ENCODE measurements around the gene AP4M1.
"Not testable (repeated sequence)": the region's sequence is repeated elsewhere in the genome, so short reads cannot be mapped to it uniquely, and the experiment has no call there.

The AP4M1 gene

DNA sequence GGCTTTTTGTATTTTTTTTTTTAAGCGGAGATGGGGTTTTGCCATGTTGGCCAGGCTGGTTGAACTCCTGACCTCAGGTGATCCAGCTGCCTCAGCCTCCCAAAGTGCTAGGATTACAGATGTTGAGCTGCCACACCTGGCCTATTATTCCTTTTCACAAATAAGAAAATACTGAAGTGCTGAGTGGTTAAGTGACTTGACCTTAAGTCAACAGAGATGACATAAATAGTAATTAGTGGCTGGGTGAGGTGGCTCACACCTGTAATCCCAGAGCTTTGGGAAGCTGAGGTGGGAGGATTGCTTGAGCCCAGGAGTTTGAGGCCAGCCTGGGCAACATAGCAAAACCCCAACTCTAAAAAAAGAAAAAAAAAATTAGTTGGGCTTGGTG is 28.8 kb downstream of the AP4M1 start:
- DNase-seq (ENCODE audit: low spot score); FAIRE-seq: not testable (repeated sequence)

- DNase-seq (ENCODE audit: low spot score) (peak; percentile 79), FAIRE-seq (no peak)
Observed at GRCh38 chr7:100130608-100131453, 29.4 kb downstream of the AP4M1 start.

DNA sequence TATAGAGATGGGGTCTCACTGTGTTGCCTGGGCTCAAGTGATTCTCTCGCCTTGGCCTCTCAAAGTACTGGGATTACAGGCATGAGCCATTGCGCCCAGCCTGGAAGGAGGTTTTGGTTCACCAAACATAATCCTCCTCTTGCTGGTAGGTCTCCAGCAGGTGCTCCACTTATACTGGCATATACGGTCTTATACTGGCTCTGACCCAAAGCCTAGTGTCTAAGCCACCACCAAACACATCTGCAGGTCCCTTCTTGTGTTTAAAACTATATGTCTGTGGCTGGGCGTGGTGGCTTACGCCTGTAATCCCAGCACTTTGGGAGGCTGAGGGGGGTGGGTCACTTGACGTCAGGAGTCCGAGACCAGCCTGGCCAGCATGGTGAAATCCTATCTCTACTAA is 30.7 kb downstream of the AP4M1 start:
- DNase-seq (ENCODE audit: low spot score) (no peak), FAIRE-seq (no peak)

DNA sequence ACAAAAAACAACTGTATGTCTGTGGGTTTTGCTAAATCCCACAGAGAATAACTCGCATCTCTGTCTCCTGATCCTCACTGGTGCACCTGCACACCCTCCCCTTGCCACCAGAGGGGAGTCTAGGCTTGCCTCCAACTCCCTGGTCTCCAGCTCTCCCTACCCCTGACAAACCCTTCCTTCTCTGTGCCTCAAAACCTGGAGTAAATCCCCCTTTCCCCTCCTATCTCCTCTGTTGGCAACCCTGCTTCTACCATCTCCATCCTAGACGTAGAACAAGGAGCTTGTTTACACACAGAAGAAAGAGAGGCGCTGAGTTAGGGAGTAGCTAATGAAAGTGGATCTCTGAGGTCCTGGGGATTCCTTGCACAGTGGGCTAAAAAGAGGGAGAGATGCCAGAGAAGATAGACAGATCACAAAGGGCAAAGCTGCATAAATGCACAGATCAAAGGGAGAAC is 31.3 kb downstream of the AP4M1 start:
- peak; percentile 87 for DNase-seq (ENCODE audit: low spot score)
- peak; percentile 95 for FAIRE-seq

DNA sequence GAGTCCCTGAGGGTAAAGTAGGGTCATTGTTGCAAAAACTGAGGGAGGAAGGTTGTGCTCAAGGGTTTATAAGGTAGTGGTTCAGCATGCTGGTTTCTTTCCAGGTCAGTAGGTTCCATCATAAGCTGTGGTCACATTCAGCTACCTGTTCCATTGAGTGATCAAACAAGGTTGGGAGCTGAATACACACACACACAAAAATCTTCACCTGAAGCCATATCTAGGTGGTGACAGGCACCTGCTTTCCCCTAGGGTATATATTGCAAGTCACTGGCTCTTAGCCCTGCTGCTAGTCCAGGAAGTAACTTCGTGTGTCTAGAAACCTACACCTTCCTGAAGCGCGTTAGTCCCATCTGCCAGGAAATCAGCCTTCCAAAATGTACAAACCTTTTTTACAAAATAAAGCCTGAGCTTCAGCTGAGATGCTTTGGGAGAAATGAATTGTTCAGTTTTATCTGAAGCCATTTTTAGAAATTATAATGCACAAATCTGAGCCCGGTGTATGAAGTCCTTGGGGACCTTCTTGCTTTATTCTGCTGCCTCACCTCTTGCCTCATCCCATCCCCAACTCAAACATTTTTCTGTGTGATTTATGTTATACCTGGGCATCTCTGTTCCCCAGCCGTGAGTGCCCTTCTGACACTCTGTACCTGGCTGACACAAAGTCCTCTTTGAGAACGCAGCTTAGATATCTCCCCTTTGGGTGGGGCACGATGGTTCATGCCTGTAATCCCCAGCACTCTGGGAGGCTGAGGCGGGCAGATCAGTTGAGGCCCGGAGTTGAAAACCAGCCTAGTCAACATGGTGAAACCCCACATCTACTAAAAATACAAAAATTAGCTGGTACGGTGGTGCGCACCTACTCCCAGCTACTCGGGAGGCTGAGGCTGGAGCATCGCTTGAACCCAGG is 36.7 kb downstream of the AP4M1 start:
- FAIRE-seq (no peak), DNase-seq (ENCODE audit: low spot score) (no peak)

DNA sequence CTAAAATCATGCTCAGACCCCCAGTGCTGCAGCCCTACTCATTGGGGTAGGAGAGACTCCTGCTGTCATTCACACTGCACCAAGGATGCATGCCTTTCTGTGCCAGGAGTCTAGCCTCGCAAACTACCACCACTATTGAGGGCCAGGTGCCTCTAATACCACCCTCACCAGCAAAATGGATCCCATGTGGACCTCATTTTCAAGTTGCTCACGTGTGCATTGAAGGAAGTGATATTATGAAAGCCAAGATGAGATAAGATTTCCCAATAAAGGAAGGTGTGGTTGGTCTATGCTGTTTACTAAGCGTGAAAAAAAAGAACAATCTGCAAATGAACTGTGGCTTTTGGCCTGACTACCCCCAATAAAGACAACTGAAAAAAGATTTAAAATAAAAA is 40.1 kb downstream of the AP4M1 start:
- no peak for DNase-seq (ENCODE audit: low spot score)
- FAIRE-seq = no peak

DNA sequence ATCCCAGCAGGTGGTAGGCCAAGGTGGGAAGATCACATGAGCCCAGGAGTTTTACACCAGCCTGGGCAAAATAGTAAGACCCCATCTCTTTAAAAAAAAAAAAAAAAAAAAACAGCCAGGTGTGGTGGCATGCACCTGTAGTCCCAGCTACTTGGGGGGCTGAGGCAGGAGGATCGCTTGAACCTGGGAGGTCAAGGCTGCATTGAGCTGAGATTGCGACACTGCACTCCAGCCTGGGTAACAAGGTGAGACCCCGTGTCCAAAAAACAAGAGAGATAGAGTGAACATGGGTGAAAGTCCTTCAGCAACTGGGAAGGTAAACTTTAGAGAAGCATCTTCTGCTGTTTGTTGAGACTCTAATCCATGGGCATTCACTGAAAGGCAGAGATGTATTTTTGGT is 41.0 kb downstream of the AP4M1 start:
- DNase-seq (ENCODE audit: low spot score) (no peak), FAIRE-seq (no peak)

DNA sequence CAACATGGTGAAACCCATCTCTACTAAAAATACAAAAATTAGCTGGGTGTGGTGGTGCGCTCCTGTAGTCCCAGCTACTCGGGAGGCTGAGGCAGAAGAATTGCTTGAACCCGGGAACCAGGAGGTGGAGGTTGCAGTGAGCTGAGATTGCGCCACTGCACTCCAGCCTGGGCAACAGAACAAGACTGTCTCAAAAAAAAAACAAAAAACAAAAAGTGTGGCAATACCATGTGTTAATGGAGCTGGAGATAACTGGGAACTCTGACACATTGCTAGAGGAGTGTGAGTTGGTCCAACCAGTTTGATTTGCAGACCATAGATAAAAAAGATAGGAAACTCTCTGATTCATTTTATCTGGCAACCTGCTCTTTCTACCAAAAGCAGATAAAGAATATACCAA is 44.9 kb downstream of the AP4M1 start:
- not testable (repeated sequence) for FAIRE-seq; DNase-seq (ENCODE audit: low spot score)

DNA sequence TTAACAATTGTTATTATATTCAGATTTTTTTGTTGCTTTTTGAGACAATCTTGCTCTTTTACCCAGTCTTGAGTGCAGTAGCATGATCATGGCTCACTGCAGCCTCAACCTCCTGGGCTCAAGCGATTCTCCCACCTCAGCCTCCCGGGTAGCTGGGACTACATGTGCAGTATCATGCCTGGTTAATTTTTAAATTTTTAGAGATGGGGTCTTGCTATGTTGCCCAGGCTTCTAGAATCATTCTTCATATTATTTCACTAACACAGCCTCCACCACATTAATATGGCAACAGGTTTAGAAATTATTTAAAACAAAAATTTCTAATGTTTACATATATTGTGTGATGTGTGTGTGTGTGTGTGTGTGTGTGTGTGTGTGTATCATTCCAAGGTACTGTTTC is 45.8 kb downstream of the AP4M1 start:
- no peak for DNase-seq (ENCODE audit: low spot score)
- FAIRE-seq = no peak

DNA sequence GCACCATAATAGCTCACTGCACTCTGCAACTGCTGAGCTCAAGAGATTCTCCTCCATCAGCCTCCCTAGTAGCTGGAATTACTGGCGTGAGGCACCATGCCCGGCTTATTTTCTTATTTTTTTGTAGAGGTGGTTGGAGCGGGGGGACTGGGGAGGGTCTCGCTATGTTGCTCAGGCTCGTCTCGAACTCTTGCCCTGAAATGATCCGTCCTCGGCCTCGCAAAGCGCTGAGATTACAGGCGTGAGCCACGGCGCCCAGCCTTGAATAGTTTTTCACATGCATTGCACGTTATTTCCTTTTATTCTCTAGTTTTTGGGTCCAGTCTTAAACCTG is 46.7 kb downstream of the AP4M1 start:
- no peak for FAIRE-seq
- no peak for DNase-seq (ENCODE audit: low spot score)

DNA sequence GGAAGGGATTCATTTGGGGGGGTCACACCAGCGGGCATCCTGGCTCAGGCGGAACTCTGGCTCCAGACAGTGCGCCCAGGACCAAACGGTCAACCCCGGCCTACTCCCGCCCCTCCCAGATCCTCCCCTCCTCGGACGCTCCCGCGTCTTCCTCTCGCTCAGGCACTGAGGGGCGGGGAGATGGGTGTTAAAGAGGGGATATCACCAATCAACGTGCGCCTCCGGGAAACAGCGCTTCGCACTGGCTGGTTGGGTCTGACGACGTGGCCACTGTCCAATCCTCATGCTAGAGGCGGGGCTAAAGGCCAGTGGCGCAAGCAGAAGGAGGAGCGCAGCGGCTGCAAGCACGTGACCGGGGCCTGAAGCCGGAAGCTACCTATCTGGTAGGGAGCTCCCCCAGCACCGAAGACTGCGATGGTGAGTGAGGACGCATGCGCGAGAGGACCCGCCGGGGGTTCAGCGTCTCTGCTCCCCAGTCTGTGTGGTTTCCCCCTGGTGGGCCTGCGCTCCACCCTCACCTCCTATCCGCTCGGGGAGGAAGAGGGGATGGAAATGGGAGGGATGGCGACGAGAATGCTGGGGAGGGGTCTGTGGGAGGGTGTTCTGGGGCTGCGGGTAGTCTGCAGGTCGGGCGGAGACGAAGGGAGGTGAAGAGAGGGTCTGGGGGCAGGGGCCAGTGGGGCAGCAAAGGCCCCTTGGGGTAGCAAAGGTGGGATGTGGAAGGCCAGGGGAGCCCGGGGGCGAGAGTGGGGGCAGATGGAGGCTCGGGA is 47.3 kb downstream of the AP4M1 start, which contains the start of gene LAMTOR4:
LAMTOR4 (plus strand) TSS at position 360 of the 770 bp plus-strand sequence; CDS start at position 415, 55 bp downstream.
- FAIRE-seq (peak; percentile 98), DNase-seq (ENCODE audit: low spot score) (peak; percentile 100)

- DNase-seq (ENCODE audit: low spot score) (no peak), FAIRE-seq (no peak)
Observed at GRCh38 chr7:100152404-100152803, 51.0 kb downstream of the AP4M1 start.

- FAIRE-seq (no peak), DNase-seq (ENCODE audit: low spot score) (no peak)
Observed at GRCh38 chr7:100152937-100153666, 51.7 kb downstream of the AP4M1 start.

GRCh38 chr7:100153708-100154535 is 52.5 kb downstream of the AP4M1 start:
- no peak for DNase-seq (ENCODE audit: low spot score)
- FAIRE-seq = no peak

- no peak for FAIRE-seq
- no peak for DNase-seq (ENCODE audit: low spot score)
Observed at GRCh38 chr7:100154651-100155491, 53.4 kb downstream of the AP4M1 start.

DNA sequence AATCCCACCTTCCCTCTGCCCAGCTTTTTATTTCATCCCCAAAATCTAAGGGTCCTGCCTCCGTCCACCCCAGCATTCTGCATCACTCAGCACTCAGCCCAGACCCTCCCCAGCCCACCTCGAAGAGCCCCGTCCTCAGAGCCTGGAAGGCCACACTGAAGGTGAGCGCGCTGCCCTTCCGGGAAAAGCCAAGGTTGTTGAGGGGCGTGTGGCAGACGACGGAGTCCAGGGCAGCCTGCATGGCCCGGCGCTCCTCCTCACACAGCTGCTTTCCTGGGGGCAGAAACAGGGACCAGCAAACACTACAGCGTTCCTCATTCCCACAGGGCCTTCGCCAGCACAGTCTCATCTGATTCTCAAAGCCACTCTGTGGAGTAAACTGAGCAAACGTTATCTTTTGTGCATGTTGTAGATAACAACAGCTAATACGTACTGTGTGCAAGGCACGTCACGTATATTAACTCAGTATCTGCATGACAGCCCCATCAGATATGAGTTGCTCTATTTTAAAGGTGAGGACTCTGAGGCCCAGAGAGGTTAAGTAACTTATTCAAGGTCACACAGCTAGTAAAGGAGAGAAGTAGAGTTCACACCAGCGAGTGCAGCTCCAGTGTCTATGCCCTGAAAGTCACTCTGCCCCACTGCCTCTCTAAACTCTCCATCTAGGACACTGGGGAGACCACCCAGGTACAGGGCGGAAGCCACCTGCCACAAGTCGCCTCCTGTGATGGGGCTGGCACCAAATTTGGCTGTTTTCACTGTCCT is 54.3 kb downstream of the AP4M1 start:
- no peak for FAIRE-seq

GRCh38 chr7:100156331-100157068 is 55.1 kb downstream of the AP4M1 start:
- DNase-seq (ENCODE audit: low spot score) = no peak
- no peak for FAIRE-seq

More for the DNA sequence above, 54.3 kb downstream of the AP4M1 start:
- DNase-seq (ENCODE audit: low spot score) = no peak

GRCh38 chr7:100157069-100157333 is 55.6 kb downstream of the AP4M1 start:
- DNase-seq (ENCODE audit: low spot score) (no peak), FAIRE-seq (no peak)
